Measurements from ENCODE around the gene SLC7A14. TPM values are rescaled to one million over a fixed set of nuclear protein-coding genes. Genes with fewer than 3 reads are reported as not detected.

SLC7A14 gene
- total and polyA plus RNA-seq, 2 donors (not counting 1 experiment from before 2014, with no cell fraction given) = not detected

DNA sequence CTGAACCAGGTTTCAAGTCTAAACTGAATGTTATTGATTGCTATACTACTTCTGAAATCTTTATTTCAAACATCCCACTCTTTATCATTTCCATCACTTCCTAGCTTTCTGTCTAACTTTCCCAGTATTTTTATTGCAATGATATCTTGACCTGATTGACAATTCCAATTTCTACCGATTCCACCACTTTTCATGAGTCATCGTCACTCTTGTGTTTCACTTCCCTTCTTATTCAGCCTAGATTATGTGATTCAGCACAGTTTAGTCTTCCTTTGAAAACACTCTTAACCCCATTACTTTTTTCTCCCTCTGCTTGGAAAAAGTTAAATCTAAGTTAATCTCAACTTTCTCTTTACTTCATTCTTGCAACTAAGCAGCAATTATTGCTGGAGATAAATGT lies 62.6 kb downstream of the SLC7A14 start:
- Histone ChIP-seq H3K4me2 (replicated peaks; ENCODE audit: low read depth, low read length, poor library complexity, severe bottlenecking) (no peak overlapping the region), H2AFZ (ENCODE audit: insufficient read depth, low read depth, low read length, poor library complexity, severe bottlenecking) (no peak overlapping the region), H3K4me3 (ENCODE audit: control extremely low read depth in 1 of 5, extremely low read depth in 1 of 5, insufficient read depth in 1 of 5, low read depth in 2 of 5, low read length in 4 of 5) (no peak overlapping the region), H3K9me3 (ENCODE audit: control extremely low read depth in 1 of 3, control insufficient read depth in 2 of 3, insufficient read depth in 1 of 3, low read length in 2 of 3) (no peaks in the 10 kb centered on the region), H3K36me3 (replicated peaks in 1 of 2; ENCODE audit: control extremely low read depth in 1 of 2, control insufficient read depth in 1 of 2, extremely low read depth in 1 of 2, insufficient read depth in 2 of 2, low read length in 1 of 2) (no peaks in the 10 kb centered on the region), H4K20me1 (ENCODE audit: control insufficient read depth, insufficient read depth, low read length, poor library complexity, severe bottlenecking) (no peaks in the 10 kb centered on the region), H3K79me2 (ENCODE audit: control insufficient read depth, insufficient read depth, low read length) (no peaks in the 10 kb centered on the region), H3K27me3 (replicated peaks in 1 of 4; ENCODE audit: control extremely low read depth in 1 of 4, control insufficient read depth in 3 of 4, insufficient read depth in 4 of 4, low read length in 3 of 4) (peaks cover 0 to 4% (median 0%) of the 10 kb centered on the region in 4 experiments), H3K9ac (ENCODE audit: low read length) (no peak overlapping the region), H3K4me1 (ENCODE audit: control insufficient read depth in 2 of 2, insufficient read depth in 2 of 2, low read length in 2 of 2) (no peaks in the 10 kb centered on the region), H3K27ac (ENCODE audit: low read length in 2 of 2) (no peak overlapping the region)
- WGBS (ENCODE audit: insufficient coverage) = 6% methylated on average over 2 of the region's 2 CpGs
- H3K27me3 Mint-ChIP-seq = peaks cover 26% of the 10 kb centered on the region
- no peak for ATAC-seq (ENCODE audit: low read depth)
- DNase-seq = no peak
- H3K27ac Mint-ChIP-seq = no peak overlapping the region
- H3K9me3 Mint-ChIP-seq (ENCODE audit: insufficient read depth) = no peaks in the 10 kb centered on the region
- ChIA-PET CTCF (no interaction called here), POLR2A (no interaction called here)
- H3K4me3 Mint-ChIP-seq = no peak overlapping the region
- TF ChIP-seq CTCF (IDR thresholded peaks at IDR 0.05) (no peak), EZH2 (IDR thresholded peaks at IDR 0.05; ENCODE audit: borderline replicate concordance, insufficient read depth, low read depth, low read length, poor library complexity, severe bottlenecking) (no peak)
- intact Hi-C loops (cut with micrococcal nuclease) = no loop called here
- H3K4me1 Mint-ChIP-seq = no peaks in the 10 kb centered on the region

DNA sequence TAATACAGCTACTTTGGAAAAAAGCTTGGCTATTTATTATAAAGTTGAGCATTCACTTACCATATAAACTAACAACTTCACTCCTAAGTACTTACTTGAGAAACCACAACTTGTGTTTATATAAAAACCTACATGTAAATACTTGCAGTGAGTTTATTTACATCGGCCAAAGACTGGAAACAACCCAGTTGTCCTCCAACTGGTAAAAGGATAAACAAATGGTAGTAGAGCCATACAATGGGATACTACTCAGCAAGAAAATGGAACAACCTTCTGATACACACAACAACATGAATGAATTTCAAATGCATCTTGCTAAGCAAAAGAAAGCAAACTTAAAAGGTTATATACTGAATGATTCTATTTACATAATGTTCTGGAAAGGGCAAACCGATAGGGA lies 63.7 kb downstream of the SLC7A14 start:
- intact Hi-C loops (cut with micrococcal nuclease) = no loop called here
- Histone ChIP-seq H3K4me3 (ENCODE audit: control extremely low read depth in 1 of 5, extremely low read depth in 1 of 5, insufficient read depth in 1 of 5, low read depth in 2 of 5, low read length in 4 of 5) (no peak overlapping the region), H3K27me3 (replicated peaks in 1 of 4; ENCODE audit: control extremely low read depth in 1 of 4, control insufficient read depth in 3 of 4, insufficient read depth in 4 of 4, low read length in 3 of 4) (peaks cover 0 to 4% (median 0%) of the 10 kb centered on the region in 4 experiments), H3K27ac (ENCODE audit: low read length in 2 of 2) (no peak overlapping the region), H3K79me2 (ENCODE audit: control insufficient read depth, insufficient read depth, low read length) (no peaks in the 10 kb centered on the region), H2AFZ (ENCODE audit: insufficient read depth, low read depth, low read length, poor library complexity, severe bottlenecking) (no peak overlapping the region), H4K20me1 (ENCODE audit: control insufficient read depth, insufficient read depth, low read length, poor library complexity, severe bottlenecking) (no peaks in the 10 kb centered on the region), H3K9ac (ENCODE audit: low read length) (no peak overlapping the region), H3K4me2 (replicated peaks; ENCODE audit: low read depth, low read length, poor library complexity, severe bottlenecking) (no peak overlapping the region), H3K4me1 (ENCODE audit: control insufficient read depth in 2 of 2, insufficient read depth in 2 of 2, low read length in 2 of 2) (no peaks in the 10 kb centered on the region), H3K9me3 (ENCODE audit: control extremely low read depth in 1 of 3, control insufficient read depth in 2 of 3, insufficient read depth in 1 of 3, low read length in 2 of 3) (no peaks in the 10 kb centered on the region), H3K36me3 (replicated peaks in 1 of 2; ENCODE audit: control extremely low read depth in 1 of 2, control insufficient read depth in 1 of 2, extremely low read depth in 1 of 2, insufficient read depth in 2 of 2, low read length in 1 of 2) (no peaks in the 10 kb centered on the region)
- ChIA-PET POLR2A (no interaction called here), CTCF (no interaction called here)
- no peaks in the 10 kb centered on the region for H3K4me1 Mint-ChIP-seq
- 100% methylated on average over 1 of the region's 2 CpGs for WGBS (ENCODE audit: insufficient coverage)
- no peak overlapping the region for H3K27ac Mint-ChIP-seq
- H3K27me3 Mint-ChIP-seq = peaks cover 31% of the 10 kb centered on the region
- ATAC-seq (ENCODE audit: low read depth) = no peak
- no peak overlapping the region for H3K4me3 Mint-ChIP-seq
- DNase-seq = no peak
- H3K9me3 Mint-ChIP-seq (ENCODE audit: insufficient read depth) = no peaks in the 10 kb centered on the region
- TF ChIP-seq CTCF (IDR thresholded peaks at IDR 0.05) = no peak
- no peak for TF ChIP-seq EZH2 (IDR thresholded peaks at IDR 0.05; ENCODE audit: borderline replicate concordance, insufficient read depth, low read depth, low read length, poor library complexity, severe bottlenecking)
